Hindlimb muscle (tissue), 1 donor: Measurements from ENCODE around the gene REEP1. TPM values are rescaled to one million over a fixed set of nuclear protein-coding genes. Genes with fewer than 3 reads are reported as not detected.

Source experiments
- DNase-seq: peaks from one replicate; pipeline ENCODE4 v3.0.0-alpha.2; 2013
- polyA plus RNA-seq: library from polyadenylated mRNA; unstranded; fragments of 120-200 nt; gene quantifications from one replicate; pipeline ENCODE4 v1.2.1, GENCODE V29; 2013; ENCODE audit not compliant: insufficient read length

The REEP1 gene
- 88.7 TPM for polyA plus RNA-seq

- peak; percentile 32 for DNase-seq
These were observed at the start of gene REEP1 for GRCh38 chr2:86337244-86337835. Gene REEP1 (minus strand): TSS chr2:86337626. CDS start chr2:86337510, 116 bp downstream.

- no peak for DNase-seq
These were observed 46.4 kb upstream of the REEP1 start for GRCh38 chr2:86383844-86384243.

GRCh38 chr2:86382698-86383097 is 45.3 kb upstream of the REEP1 start:
- DNase-seq, result no peak

GRCh38 chr2:86382108-86382507 is 44.7 kb upstream of the REEP1 start:
- no peak for DNase-seq

GRCh38 chr2:86378469-86378868 is 41.0 kb upstream of the REEP1 start:
- DNase-seq, result no peak

GRCh38 chr2:86375623-86376022 is 38.2 kb upstream of the REEP1 start:
- DNase-seq, result no peak

- no peak for DNase-seq
These were observed 35.4 kb upstream of the REEP1 start for GRCh38 chr2:86372641-86373502.

- no peak for DNase-seq
These were observed 34.7 kb upstream of the REEP1 start for GRCh38 chr2:86372133-86372532.

GRCh38 chr2:86371527-86371926 is 34.1 kb upstream of the REEP1 start:
- no peak for DNase-seq

GRCh38 chr2:86370579-86370978 is 33.2 kb upstream of the REEP1 start:
- DNase-seq, result no peak

- peak; percentile 18 for DNase-seq
These were observed 30.9 kb upstream of the REEP1 start for GRCh38 chr2:86368161-86368824.

- no peak for DNase-seq
These were observed 30.0 kb upstream of the REEP1 start for GRCh38 chr2:86367499-86367777.

- DNase-seq, result no peak
These were observed 29.4 kb upstream of the REEP1 start for GRCh38 chr2:86366651-86367498.

- DNase-seq, result no peak
These were observed 27.5 kb upstream of the REEP1 start for GRCh38 chr2:86364894-86365293.

GRCh38 chr2:86360776-86361175 is 23.4 kb upstream of the REEP1 start:
- no peak for DNase-seq

GRCh38 chr2:86358957-86359356 is 21.5 kb upstream of the REEP1 start:
- no peak for DNase-seq

GRCh38 chr2:86357392-86357963 is 20.1 kb upstream of the REEP1 start:
- DNase-seq, result no peak

GRCh38 chr2:86352727-86353221 is 15.3 kb upstream of the REEP1 start:
- DNase-seq, result no peak

GRCh38 chr2:86352137-86352726 is 14.8 kb upstream of the REEP1 start:
- no peak for DNase-seq

- DNase-seq, result no peak
These were observed 13.3 kb upstream of the REEP1 start for GRCh38 chr2:86350751-86351150.

- DNase-seq, result no peak
These were observed 10.0 kb upstream of the REEP1 start for GRCh38 chr2:86347401-86347800.
